HG03520 (cell line): ENCODE data around the gene PNKP.

Experiments
- ATAC-seq: cut with Tn5 transposase; IDR thresholded peaks from one replicate; pipeline ENCODE4 v1.9.1; 2021; ENCODE audit warnings: mild to moderate bottlenecking, moderate library complexity; ENCODE audit not compliant: unreplicated experiment

Gene PNKP

GRCh38 chr19:49890349-49891311 is 23.3 kb upstream of the PNKP start:
- ATAC-seq: no peak

GRCh38 chr19:49889687-49890348 is 22.4 kb upstream of the PNKP start:
- no peak for ATAC-seq

- ATAC-seq: no peak
These were observed 21.8 kb upstream of the PNKP start for GRCh38 chr19:49889038-49889686.

- ATAC-seq: no peak
These were observed 21.1 kb upstream of the PNKP start for GRCh38 chr19:49888510-49888824.

- ATAC-seq: no peak
These were observed 20.5 kb upstream of the PNKP start for GRCh38 chr19:49887665-49888509.

- no peak for ATAC-seq
These were observed 19.8 kb upstream of the PNKP start for GRCh38 chr19:49887037-49887664.

GRCh38 chr19:49884760-49885159 is 17.4 kb upstream of the PNKP start:
- no peak for ATAC-seq

- ATAC-seq: no peak
These were observed 16.7 kb upstream of the PNKP start for GRCh38 chr19:49884109-49884508.

GRCh38 chr19:49883094-49883493 is 15.7 kb upstream of the PNKP start:
- ATAC-seq: no peak

- no peak for ATAC-seq
These were observed 15.3 kb upstream of the PNKP start for GRCh38 chr19:49882643-49883042.

GRCh38 chr19:49881672-49882394 is 14.5 kb upstream of the PNKP start:
- ATAC-seq: no peak

- no peak for ATAC-seq
These were observed 13.8 kb upstream of the PNKP start for GRCh38 chr19:49881186-49881585.

- ATAC-seq: no peak
These were observed 12.9 kb upstream of the PNKP start for GRCh38 chr19:49880162-49880869.

GRCh38 chr19:49879243-49879963 is 12.0 kb upstream of the PNKP start:
- no peak for ATAC-seq

GRCh38 chr19:49878744-49879070 is 11.3 kb upstream of the PNKP start:
- no peak for ATAC-seq

- ATAC-seq: peak; percentile 34
These were observed 10.7 kb upstream of the PNKP start for GRCh38 chr19:49877879-49878743.

- peak; percentile 45 for ATAC-seq
These were observed 9.9 kb upstream of the PNKP start, which contains the start of the genes AKT1S1 and TBC1D17 for GRCh38 chr19:49877020-49877878. Gene AKT1S1, minus strand, starts transcription at chr19:49877355. Its CDS starts 4,060 bp downstream, at chr19:49873295. Gene TBC1D17, plus strand, starts transcription at chr19:49877702. Its CDS starts 22 bp downstream, at chr19:49877724.
